Dermis lymphatic vessel endothelial cell (primary cell): ENCODE results near the gene SECISBP2. TPM values are rescaled to one million over a fixed set of nuclear protein-coding genes. Genes with fewer than 3 reads are reported as not detected.

Experiments
- total RNA-seq: library from RNA; depleted of rRNA; stranded (reverse); fragments of >200 nt; gene quantifications from 2 replicates; pipeline ENCODE4 v1.2.1, GENCODE V29; 2014

The SECISBP2 gene, protein sequence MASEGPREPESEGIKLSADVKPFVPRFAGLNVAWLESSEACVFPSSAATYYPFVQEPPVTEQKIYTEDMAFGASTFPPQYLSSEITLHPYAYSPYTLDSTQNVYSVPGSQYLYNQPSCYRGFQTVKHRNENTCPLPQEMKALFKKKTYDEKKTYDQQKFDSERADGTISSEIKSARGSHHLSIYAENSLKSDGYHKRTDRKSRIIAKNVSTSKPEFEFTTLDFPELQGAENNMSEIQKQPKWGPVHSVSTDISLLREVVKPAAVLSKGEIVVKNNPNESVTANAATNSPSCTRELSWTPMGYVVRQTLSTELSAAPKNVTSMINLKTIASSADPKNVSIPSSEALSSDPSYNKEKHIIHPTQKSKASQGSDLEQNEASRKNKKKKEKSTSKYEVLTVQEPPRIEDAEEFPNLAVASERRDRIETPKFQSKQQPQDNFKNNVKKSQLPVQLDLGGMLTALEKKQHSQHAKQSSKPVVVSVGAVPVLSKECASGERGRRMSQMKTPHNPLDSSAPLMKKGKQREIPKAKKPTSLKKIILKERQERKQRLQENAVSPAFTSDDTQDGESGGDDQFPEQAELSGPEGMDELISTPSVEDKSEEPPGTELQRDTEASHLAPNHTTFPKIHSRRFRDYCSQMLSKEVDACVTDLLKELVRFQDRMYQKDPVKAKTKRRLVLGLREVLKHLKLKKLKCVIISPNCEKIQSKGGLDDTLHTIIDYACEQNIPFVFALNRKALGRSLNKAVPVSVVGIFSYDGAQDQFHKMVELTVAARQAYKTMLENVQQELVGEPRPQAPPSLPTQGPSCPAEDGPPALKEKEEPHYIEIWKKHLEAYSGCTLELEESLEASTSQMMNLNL
- 24.8 and 26.4 TPM in 2 replicates for total RNA-seq

DNA sequence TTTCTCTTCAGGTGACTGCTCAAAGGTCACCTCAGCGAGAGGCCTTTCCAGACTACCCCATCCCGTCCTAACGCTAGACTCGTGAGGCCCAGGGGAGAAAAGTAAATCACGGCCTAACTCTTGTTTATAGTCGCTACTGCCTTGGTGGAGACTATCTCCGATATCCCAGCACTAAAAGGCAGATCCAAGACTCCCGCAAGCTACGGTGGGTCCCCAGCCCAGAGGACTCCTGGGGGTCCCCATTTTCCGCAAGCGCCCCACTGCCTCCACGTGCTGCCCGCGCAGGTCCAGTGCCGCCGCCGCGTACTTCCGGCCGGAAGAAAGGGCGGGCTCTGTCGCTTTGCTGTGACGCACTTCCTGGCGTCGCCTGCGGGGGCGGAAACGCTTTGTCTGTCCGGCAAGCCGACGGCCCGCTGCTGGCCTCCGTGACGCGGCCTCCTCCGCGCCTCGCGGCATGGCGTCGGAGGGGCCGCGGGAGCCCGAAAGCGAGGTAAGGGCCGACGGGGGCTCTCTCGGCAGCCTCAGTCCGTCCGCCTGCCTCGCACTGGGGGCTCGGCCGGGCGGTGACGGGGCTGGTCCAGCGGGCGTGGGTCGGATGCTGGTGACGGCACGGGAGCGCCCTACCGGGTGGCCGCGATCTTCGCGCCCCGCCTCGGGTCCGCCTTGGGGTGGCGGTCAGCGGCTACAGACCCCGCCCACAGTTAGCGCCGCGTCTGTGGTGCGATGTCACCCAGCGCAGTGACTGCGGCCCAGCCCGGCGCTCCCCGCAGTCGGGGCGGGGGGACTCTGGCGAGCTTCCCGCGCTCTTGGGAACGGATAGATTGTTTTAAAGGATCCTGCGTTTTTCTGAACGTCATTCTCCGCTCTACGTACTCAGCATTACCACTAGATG is at the start of gene SECISBP2:
Gene SECISBP2, plus strand, starts transcription at position 378 of the 892 bp plus-strand sequence. Its CDS starts 77 bp downstream, at position 455.

DNA sequence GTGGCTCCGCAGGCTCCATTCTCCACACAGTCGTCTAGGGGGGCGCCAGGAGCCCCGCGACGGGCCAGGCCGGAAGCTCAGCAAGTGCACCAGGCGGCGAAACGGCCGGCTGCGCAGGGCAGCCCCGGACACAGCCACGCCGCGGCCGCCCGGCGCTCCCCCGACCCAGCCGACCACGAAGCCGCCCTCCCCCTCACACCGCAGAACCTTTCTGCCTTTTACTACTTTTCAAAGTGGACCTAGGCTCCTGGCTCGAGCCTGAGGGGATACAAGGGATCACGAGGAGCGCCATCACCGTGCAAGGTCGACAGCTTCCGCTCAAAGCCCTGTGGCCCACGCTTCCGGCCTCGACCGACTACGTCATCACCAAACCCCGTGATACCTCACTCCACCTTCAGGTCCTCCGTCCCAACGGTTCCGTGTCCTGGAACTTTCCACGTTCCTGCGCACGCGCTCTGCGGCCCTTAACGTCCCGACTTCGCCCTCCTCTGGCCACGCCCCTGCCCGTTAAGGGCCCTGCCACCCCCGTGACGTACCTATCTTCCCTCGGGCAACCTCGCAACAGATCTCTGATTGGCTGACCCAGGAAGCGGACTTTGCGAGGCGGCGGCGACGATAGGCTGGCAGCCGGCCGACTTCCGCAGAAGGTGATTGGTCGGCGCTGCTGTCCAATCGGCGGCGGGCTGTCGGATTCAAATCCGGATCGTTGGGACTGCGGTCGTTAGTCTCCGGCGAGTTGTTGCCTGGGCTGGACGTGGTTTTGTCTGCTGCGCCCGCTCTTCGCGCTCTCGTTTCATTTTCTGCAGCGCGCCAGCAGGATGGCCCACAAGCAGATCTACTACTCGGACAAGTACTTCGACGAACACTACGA is 7.6 kb upstream of the SECISBP2 start, which contains the start of gene CKS2:
Gene CKS2, plus strand, starts transcription at position 721 of the 871 bp plus-strand sequence. Its CDS starts 98 bp downstream, at position 819.

Other genes with a start within 250 kb of the SECISBP2 start
- 0.17 and 0.33 TPM in 2 replicates for gene SHC3, start 139.7 kb upstream of the SECISBP2 start, total RNA-seq
- gene CKS2, start 7.3 kb upstream of the SECISBP2 start, total RNA-seq, result 39.2 and 46.9 TPM in 2 replicates
- 1.9 and 2.5 TPM in 2 replicates for gene SEMA4D, start 179.6 kb downstream of the SECISBP2 start, total RNA-seq